Mammary epithelial cell (primary cell): Measurements from ENCODE around the gene AP2M1.

Experiments
- EZH2 ChIP-seq: IDR thresholded peaks from 2 replicates; pipeline ENCODE4 v1.6.1; 2012; ENCODE audit warnings: low read length, inconsistent platforms, borderline replicate concordance
- TF ChIP-seq, protein P1 (sequence below), 2 donors: IDR thresholded peaks in 1 of 2; conservative IDR thresholded peaks in 1 of 2; 2 replicates each; pipeline ENCODE4 v1.5.1; 2011 to 2012; ENCODE audit warnings: inconsistent platforms in 2 of 2, low read length in 2 of 2, mild to moderate bottlenecking in 2 of 2, control low read depth in 1 of 2, low read depth in 1 of 2; ENCODE audit not compliant: insufficient read depth in 1 of 2; ENCODE audit errors: extremely low read depth in 1 of 2

DNA sequence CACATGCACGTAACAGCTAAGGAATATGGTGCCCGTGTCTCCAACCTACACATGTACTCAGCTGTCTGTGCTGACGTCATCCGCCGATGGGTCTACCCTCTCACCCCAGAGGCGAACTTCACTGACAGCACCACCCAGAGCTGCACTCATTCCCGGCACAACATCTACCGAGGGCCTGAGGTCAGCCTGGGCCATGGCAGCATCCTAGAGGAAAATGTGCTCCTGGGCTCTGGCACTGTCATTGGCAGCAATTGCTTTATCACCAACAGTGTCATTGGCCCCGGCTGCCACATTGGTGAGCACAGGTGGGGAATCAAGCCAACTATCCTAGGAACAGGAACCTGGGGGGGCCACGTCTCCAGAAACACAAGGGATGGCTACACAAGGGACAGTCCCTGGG, 34.2 kb upstream of the AP2M1 start:
- TF ChIP-seq, protein P1, sequence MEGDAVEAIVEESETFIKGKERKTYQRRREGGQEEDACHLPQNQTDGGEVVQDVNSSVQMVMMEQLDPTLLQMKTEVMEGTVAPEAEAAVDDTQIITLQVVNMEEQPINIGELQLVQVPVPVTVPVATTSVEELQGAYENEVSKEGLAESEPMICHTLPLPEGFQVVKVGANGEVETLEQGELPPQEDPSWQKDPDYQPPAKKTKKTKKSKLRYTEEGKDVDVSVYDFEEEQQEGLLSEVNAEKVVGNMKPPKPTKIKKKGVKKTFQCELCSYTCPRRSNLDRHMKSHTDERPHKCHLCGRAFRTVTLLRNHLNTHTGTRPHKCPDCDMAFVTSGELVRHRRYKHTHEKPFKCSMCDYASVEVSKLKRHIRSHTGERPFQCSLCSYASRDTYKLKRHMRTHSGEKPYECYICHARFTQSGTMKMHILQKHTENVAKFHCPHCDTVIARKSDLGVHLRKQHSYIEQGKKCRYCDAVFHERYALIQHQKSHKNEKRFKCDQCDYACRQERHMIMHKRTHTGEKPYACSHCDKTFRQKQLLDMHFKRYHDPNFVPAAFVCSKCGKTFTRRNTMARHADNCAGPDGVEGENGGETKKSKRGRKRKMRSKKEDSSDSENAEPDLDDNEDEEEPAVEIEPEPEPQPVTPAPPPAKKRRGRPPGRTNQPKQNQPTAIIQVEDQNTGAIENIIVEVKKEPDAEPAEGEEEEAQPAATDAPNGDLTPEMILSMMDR (conservative IDR thresholded peaks at IDR 0.05 in 1 of 2, IDR thresholded peaks at IDR 0.05 in 1 of 2; ENCODE audit: extremely low read depth in 1 of 2, insufficient read depth in 1 of 2, low read depth in 1 of 2, low read length in 2 of 2), result no peak
- TF ChIP-seq EZH2, result no peak
